Skeletal muscle cell (primary cell): ENCODE data around the gene RHBG.

Experiments used
- DNase-seq: peaks from one replicate; pipeline ENCODE4 v3.0.0-alpha.2; 2010; ENCODE audit warnings: low read depth
- H3K4me3 ChIP-seq: 2 replicates; pipeline ENCODE4 v1.5.1; 2011; ENCODE audit warnings: low read depth, mild to moderate bottlenecking, control low read depth, low read length, moderate library complexity

RHBG gene

DNA sequence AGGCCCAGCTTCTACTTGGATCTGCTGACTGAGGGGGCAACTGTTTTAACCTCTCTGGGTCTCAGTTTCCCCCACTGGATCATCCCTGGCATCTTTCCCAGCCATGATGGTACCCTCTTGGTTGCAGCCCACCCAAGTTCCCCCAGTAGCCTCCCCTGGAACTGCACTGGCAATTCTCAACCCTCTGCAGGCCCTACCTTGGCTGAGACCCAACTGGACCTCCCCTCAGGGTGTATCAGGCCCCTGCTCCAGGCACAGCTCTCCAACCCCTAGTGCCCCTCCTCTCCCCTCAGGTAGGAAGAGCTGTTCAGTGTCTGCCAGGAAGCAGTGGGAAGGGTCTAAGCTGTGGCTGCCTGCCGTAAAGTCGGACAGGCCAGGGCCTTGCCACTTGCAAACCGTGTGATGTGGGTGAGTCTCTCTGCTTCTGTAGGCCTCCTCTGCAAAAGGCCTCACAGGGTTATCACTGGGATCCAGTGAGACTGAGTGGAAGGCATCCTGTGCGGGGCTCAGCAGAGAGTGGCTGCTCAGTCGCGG, 32.1 kb downstream of the RHBG start:
- H3K4me3 ChIP-seq = no peak overlapping the region
- no peak for DNase-seq

DNA sequence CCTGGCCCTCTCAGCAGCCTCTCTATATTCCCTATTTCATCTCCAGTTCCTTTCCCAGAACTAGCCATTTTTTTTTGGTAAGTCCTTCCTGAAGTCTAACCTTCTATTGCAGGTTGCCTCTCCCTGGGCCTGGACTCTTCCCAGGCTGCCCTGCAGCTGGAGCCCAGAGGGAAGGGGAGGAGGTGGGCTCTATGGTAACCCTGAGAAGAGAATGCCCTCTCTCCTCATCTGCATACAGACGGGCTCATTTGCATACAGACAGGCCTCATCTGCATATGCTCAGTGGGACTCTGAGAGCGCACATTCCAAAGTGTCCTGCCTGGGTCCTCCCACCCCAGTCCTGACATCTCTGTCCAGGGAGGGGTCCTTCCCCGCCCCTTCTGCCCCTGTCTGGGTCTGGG, 32.7 kb downstream of the RHBG start:
- no peak for DNase-seq

DNA sequence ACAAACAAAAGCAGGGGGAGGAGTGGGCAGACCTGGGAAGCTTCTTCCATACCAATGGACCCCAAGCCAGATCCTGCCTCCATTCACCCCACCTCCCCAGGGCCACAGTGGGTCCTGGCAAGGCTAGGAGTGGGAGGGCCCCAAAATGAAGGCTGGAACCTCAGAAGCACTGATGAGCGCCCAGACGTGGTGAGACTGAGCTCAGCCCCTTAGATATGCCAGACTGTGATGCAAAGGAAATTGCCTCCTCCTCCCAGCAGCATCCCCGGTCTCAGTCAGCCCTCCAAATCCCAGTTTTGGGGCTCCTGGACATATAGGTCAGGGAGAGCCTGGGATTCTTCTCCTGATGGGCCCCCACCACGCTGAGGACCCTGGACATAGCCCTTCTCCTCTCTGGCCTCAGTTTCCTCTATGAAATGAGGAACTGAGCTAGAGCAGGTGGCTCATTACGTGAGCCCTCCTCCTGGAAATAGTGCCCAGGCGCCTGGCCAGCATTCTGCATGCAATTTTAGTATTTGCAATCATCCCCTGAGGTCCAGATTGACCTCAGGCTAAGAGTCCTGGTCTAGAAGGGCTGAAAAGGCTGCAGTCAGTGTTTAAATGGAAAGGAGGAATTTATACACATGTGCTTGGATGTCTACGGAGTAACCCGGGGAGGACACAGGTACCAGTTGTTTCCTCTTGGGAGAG, 33.5 kb downstream of the RHBG start:
- H3K4me3 ChIP-seq = no peak overlapping the region
- DNase-seq = no peak

More for the DNA sequence above, 32.7 kb downstream of the RHBG start:
- no peak overlapping the region for H3K4me3 ChIP-seq

DNA sequence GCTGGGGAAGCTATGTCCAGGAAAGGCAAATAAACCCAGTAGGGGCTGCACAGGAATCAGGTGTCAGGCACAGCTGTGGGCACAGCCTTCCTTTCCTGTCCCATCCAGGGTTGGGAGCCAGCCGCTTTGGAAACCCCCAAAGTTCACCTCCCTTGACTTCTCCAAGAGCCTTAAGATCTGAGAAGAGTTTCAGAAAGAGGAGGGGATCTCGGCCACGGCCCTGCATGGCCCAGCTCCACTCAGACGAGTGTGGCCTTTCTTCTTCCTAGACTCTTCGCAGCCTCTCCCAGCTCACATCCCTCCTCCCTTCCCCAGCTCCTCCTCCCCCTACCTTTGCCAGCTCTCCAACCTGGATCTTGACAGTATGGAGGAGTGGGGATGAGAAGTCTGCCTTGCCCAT, 36.7 kb downstream of the RHBG start:
- H3K4me3 ChIP-seq = no peak overlapping the region
- DNase-seq = no peak

DNA sequence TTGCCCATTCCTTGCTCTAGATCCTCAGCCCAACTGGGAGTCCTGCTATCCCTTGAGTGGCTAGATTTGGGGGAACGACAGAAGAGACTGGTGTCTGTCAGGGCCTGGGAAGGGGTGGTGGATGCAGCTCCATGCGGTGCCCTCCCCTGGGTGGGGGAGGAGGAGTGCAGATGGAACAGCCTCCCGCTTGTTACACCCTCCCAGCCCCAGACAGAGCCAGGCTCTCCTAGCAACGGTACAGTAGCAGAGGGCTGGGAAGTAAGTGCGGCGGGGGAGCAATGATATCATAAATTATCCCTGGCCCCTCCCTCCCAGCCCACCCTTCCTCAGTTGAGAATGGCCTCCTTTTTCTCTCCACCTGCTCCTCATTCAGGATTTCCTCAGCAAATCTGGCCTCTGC, 37.2 kb downstream of the RHBG start:
- no peak for DNase-seq
- no peak overlapping the region for H3K4me3 ChIP-seq

DNA sequence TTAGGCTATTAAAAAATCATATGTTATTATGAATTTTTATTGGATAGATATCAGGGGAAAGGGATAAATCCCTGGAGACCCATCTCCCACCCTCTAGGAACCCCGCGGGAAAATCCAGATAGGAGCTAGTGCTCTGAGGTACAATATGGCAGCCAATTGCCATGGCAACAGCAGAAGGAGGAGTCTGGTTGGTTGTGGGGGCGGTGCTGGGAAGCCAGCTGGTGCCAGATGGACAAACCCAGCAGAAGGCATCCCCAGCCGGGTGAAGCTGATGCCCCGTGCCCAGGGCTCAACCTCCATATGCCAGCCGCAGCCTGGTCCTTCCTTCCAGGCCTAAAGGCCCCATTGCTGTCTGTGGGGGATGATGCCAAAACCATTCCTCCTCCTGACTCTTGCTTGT, 38.3 kb downstream of the RHBG start:
- DNase-seq = no peak
- no peak overlapping the region for H3K4me3 ChIP-seq

DNA sequence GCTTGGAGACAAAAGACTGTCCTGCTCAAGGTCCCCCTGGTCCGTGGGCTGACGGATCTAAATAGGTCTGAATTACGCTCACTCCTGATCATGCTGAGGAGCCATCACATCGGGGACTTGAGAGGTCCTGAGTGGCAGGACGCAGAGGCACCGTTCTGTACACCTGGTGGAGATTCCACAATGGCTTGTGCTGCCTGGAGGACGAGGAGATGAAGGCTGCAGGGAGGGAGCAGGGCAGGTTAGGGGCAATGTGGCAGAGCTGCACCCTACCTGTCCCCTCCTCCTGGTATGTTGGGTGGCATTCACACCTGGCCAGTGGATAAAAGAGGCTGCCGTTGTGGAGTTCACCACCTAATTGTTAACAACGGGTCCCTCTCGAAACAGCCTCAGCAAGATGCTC, 38.7 kb downstream of the RHBG start:
- DNase-seq = no peak
- H3K4me3 ChIP-seq = no peak overlapping the region

DNA sequence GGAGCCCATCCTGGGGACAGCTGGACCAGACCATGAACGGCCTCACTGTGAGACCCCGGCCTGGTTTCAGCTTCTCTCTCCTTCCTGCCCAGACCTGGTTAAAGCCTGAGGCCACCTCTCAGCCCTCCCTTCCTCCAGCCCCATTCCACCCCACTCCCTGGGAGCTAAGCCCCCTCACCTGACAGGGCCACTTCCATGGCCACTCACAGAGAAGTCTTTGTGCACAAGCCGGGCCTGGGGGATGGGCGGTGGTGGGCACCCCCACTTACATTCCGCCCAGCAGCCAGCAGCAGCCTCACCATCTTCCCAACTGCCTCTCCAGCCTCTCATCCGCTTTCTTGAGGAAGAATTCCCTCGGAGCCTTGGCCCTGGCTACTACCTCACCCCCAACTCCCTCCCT, 40.4 kb downstream of the RHBG start:
- no peak for DNase-seq
- H3K4me3 ChIP-seq = no peak overlapping the region

DNA sequence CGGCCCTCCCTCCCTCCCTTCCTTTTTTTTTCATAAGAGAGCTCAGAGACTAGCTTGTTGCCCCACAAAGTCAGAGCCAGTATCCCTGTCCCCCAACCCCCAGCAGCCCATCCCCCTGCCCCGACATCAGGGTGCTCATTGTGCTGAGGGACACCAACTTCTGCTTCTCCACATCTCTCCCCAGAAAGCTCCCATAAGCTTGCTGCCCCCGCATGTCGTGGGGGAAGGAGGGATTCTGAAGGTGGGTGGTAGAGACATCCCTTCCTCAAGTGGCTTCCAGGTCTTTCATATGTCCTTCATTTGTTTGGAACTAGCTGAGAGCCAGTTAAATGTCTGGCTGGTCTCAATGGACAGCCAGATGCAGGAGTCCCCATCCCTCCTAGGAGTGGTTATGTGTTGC, 41.2 kb downstream of the RHBG start:
- no peak for DNase-seq
- no peak overlapping the region for H3K4me3 ChIP-seq

DNA sequence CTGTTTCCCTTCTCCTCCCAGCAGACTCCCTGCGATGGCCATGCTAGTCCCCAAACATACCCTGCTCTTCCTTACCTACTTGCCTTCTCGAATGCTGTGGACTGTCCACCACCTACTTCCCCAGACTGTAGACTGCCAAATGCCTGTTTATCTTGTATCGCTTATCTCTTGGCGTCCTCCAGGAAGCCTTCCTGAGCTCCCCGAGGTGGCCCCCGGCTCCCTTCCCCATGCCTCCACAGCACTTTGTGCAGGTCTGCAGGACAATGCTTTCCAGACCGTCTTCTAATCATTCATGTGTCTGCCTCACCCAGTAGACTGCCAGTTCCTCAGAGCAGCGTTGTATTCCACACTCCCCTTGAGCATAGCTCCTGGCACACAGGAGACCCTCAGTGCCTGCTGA, 41.7 kb downstream of the RHBG start:
- DNase-seq = no peak
- H3K4me3 ChIP-seq = no peak overlapping the region

DNA sequence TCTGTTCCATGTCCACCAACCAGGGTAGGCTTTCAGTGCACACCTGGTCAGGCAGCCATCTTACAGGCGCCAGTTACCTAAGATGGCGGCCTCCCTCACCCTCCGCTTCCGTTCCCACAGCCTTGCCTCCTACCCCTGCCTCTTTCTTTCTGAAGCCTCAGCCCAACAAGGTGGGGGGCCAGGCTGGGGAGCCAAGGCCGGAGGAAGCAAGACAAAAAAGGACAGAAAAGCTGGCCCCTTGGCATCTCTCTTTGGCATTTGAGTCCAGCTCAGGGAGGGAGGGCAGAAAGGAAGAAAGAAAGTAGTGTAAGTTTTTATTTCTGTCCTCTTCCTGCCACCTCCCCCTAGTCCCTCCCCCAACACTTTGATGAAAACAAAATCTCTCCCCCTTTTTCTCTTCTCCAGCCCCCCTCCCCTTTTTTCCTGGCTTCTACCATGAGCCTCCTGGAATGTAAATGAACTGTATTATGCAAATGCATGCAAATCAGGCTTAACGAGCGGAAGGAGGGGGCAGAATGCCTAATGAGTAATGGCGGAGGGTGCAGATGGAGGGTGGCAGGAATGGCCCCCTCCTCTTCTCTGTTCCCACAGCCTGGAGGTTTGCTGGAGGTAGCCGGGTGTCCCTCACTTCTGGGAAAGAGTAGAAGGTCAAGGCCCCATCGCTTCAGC, 43.8 kb downstream of the RHBG start:
- DNase-seq = no peak
- H3K4me3 ChIP-seq = no peak overlapping the region

DNA sequence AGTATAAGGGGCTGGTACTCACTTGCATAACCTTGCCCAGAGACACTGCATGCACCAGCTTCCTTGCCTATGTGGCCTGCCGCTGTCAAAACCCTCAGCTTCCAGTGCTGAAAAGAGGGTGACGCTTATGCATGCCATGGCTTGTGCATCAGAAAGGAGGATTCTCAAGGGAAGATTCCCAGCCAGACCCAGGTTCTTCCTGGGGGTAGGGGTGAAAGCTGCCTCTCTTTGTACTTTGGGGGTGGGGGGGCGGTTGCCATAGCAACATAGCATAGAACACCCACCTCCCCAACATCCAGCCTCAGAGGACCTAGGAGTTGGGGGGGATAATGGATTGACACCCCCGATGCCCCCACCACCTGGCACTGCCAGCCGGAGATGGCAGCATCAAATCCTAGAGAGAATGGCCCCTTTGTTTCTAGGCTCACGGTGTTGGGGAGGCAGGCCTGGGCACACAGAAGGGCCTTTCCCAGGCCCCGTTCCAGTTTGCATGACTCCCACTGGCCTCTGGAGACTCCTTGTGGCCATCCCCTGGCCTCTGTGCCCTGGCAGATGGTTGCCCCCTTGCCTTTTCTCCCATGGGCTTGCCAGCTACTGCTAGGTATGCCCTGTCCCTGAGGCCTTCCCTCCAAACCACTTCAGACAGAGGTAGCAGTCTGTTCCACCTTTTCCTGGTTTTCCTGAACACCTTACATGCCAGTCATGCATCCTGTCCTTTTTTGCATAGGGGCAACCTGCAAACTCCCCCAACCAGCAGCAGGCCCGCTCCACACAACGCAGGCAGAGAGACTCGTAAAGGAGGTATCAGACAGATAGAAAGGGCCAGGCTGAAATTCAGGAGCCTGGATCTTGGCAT, 44.6 kb downstream of the RHBG start:
- H3K4me3 ChIP-seq = no peak overlapping the region
- DNase-seq = no peak

DNA sequence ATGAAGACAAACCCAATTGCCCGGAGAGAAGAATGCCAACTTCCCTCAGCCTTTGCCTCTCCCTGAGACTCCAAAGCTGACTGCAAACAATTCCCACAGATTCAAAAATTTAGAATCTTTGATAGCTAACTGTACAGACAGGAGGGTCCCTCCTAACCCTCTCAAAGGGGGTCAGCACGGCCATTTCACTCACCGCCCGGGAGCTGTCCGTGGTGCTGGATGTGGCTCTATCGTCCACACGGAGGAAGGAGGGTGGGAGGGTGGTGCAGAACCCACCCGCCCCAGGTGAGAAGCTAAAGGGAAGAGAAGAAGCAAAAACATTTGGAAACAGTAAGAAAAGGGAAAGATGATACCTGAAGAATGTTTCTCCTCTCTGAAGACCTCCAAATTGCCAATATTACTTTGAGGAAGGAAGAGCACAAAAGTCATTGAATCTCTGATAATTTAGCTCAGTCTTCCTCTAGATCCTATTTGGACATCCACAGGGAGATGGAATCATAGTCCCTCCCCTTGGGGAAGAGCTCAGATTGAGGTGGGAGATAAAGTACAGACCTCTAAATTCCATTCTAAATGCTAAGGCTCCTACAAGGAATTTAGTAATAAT, 45.6 kb downstream of the RHBG start:
- DNase-seq = no peak
- H3K4me3 ChIP-seq = no peak overlapping the region

DNA sequence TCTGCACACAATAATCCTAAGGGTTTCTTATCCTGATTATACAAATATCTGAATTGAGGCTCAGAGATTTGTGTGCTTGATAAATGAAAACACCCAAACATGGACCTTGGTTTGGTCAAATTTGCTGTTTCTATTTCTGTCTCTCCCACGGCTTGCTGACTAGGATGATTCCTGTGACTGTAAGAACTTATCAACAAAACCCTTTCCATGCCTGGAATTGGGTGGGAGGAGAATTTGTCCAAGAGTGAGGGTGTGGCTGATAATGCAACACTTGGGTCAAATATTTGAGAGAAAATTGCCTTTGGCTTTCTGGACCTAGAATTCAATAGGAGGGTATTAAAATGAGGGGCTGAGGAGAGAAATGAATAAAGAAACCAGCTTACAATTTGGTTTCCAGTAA, 48.0 kb downstream of the RHBG start:
- no peak for DNase-seq
- no peak overlapping the region for H3K4me3 ChIP-seq

DNA sequence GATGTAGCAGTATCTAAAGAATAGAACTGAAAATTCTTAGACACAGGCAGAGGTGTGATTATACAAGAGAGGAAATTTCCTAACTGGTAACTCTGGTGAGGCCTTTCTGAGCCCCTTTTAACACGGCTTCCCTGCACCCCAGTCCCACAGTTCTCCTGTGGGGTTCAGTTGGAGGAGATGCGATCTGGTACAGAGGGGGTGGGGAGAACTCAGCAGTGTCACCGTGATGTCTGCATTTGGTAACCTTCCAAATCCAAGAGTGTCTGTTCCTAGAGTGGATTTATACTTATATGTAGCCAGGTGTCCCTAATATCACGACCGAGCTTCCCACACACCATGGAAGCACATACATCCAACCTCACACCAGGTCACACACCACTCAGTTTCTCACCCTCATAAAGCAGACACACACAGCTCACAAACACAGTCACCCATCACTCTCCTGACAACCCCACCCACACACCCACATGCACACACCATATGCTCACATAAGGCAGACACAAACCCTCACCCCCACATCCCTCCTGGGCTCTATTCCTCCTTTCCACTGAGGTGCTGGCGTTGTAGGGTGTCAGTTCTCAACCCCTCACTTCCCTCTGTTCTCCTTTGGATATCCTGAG, 48.5 kb downstream of the RHBG start:
- DNase-seq = no peak
- no peak overlapping the region for H3K4me3 ChIP-seq

DNA sequence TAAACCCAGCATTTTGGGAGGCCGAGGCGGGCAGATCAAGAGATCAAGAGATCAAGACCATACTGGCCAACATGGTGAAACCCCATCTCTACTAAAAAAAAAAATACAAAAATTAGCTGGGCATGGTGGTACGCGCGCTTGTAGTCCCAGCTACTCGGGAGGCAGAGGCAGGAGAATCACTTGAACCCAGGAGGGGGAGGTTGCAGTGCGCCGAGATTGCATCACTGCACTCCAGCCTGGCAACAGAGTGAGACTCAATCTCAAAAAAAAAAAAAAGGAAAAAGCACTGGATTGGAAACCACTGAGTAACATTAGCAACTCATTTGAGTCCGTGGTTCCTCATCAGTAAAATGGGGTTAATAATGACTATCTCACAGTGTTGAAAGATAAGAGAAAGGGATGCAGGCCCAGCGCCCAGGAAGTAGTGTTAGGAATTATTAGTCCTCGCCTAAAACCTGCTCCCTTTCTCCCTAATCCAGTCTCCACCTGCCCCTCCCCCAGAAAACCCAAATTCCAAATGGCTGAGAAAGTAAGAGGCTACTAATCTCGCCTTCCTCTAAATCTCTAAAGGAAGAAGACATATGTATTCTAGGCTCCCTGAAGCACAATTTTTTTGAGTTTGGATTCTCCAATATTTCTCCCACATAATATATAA, 49.5 kb downstream of the RHBG start:
- no peak for DNase-seq
- H3K4me3 ChIP-seq = no peak overlapping the region

DNA sequence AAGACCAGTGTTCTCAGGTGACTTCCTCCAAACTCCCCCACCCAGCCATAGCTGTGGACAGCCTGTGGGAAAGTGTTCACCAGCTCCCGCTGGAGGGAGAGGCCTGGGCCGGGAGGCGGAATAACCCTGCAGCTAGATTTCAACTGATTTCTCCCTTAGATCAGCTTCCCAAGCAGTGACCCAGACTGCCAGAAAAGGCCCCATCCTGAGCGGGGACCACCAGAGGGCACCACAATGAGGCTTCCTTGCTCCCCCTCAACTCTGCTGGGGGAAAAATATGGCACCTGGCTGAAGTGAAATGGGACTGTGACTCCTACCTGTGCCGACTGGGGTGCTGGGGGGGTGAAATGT, 50.8 kb downstream of the RHBG start:
- no peak for DNase-seq
- H3K4me3 ChIP-seq = no peak overlapping the region

DNA sequence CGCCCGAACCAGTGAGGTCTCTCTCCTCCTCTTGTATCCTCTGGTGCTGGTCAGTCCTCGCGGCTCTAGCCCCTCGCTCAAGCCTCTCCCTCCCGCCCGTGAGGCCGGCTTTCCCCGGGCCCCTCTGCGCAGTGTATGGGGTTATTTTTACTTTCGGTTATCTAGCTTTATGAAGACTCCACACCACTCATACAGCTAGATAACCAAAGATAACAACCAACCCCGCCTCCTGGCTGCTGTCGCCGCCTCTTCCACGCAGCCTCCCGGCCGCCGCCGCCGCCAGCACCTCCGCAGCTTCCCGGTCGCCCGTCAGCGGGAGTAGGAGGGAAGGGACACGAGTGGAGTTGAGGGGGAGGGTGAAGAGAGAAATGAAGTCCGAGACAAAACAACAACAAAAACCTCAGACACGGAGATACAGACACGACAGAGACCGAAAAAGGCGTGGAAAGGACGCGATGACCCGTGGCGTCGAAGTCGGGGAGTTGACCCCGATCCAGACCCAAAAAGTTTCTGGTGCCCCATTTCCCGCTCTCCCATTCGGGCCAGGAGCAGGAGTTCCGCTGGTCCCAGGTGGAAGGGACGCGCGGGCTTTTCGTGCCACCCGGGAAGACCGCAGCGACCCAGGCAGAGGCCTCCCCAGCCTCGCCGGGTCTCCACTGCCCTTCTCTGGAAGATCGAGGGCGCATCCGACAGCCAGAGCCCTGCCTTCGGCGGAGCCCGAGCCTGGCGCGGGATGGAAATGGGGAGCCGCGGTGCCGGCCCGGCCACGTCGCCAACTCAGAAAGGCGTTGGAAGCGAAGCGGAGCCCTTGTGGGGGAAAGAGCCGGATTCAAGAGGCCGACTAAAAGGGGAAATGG, 51.4 kb downstream of the RHBG start:
- no peak overlapping the region for H3K4me3 ChIP-seq
- no peak for DNase-seq
